GM19023 (cell line): ENCODE measurements around the gene CHRDL2.
"Not testable (repeated sequence)": the region's sequence is repeated elsewhere in the genome, so short reads cannot be mapped to it uniquely, and the experiment has no call there.

Source experiments
- ATAC-seq: cut with Tn5 transposase; IDR thresholded peaks from one replicate; pipeline ENCODE4 v1.9.1; 2021; ENCODE audit warnings: mild to moderate bottlenecking, moderate library complexity; ENCODE audit not compliant: unreplicated experiment

The CHRDL2 gene

GRCh38 chr11:74672956-74673692 lies 58.1 kb downstream of the CHRDL2 start:
- ATAC-seq, result no peak

- ATAC-seq, result no peak
Measured at GRCh38 chr11:74672332-74672955, 58.8 kb downstream of the CHRDL2 start.

GRCh38 chr11:74671520-74672196 lies 59.6 kb downstream of the CHRDL2 start:
- ATAC-seq, result no peak

GRCh38 chr11:74670171-74670570 lies 61.1 kb downstream of the CHRDL2 start:
- no peak for ATAC-seq

- no peak for ATAC-seq
Measured at GRCh38 chr11:74669211-74670160, 61.7 kb downstream of the CHRDL2 start.

GRCh38 chr11:74663315-74663714 lies 67.9 kb downstream of the CHRDL2 start:
- ATAC-seq, result no peak

GRCh38 chr11:74662487-74663103 lies 68.6 kb downstream of the CHRDL2 start:
- no peak for ATAC-seq

GRCh38 chr11:74659124-74659523 lies 72.1 kb downstream of the CHRDL2 start:
- ATAC-seq, result not testable (repeated sequence)

- no peak for ATAC-seq
Measured at GRCh38 chr11:74654976-74655375, 76.2 kb downstream of the CHRDL2 start.

GRCh38 chr11:74650498-74650897 lies 80.7 kb downstream of the CHRDL2 start:
- no peak for ATAC-seq

- no peak for ATAC-seq
Measured at GRCh38 chr11:74648894-74649293, 82.3 kb downstream of the CHRDL2 start.

- ATAC-seq, result no peak
Measured at GRCh38 chr11:74647831-74648230, 83.4 kb downstream of the CHRDL2 start.

GRCh38 chr11:74647404-74647803 lies 83.8 kb downstream of the CHRDL2 start:
- no peak for ATAC-seq

GRCh38 chr11:74646954-74647353 lies 84.3 kb downstream of the CHRDL2 start:
- no peak for ATAC-seq
